LNCaP clone FGC (cell line): ENCODE results near the gene TMEM232.
"Not testable (repeated sequence)": the region's sequence is repeated elsewhere in the genome, so short reads cannot be mapped to it uniquely, and the experiment has no call there.

Experiments used
- DNase-seq: peaks from one replicate; pipeline ENCODE4 v3.0.0-alpha.2; 2011; ENCODE audit warnings: low read depth
- H3K4me3 ChIP-seq: 2 replicates; pipeline ENCODE4 v1.5.1; 2011; ENCODE audit warnings: mild to moderate bottlenecking, low read depth, low read length, control low read depth
- CTCF ChIP-seq: IDR thresholded peaks from 2 replicates; pipeline ENCODE4 v1.5.1; 2012; ENCODE audit warnings: mild to moderate bottlenecking; ENCODE audit not compliant: control insufficient read depth, insufficient read depth; ENCODE audit errors: extremely low read depth

Gene TMEM232

GRCh38 chr5:110686270-110686669 lies 40.2 kb downstream of the TMEM232 start:
- DNase-seq, result no peak
- TF ChIP-seq CTCF, result no peak
- H3K4me3 ChIP-seq, result no peak overlapping the region

- no peak for TF ChIP-seq CTCF
- DNase-seq, result no peak
- H3K4me3 ChIP-seq, result no peak overlapping the region
Measured at GRCh38 chr5:110681953-110682352, 44.5 kb downstream of the TMEM232 start.

GRCh38 chr5:110681109-110681508 lies 45.4 kb downstream of the TMEM232 start:
- DNase-seq, result no peak
- no peak overlapping the region for H3K4me3 ChIP-seq
- no peak for TF ChIP-seq CTCF

DNA sequence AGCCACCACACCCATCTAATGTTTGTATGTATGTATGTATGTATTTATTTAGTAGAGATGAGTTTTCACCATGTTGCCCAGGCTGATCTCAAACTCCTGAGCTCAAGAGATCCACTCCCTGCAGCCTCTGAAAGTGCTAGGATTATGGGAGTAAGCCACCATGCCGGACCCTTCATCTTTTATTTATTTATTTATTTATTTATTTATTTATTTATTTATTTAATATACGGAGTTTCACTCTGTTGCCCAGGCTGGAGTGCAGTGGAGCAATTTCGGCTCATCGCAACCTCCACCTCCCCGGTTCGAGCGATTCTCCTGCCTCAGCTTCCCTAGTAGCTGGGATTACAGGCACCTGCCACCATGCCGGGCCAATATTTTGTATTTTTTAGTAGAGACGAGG lies 49.9 kb downstream of the TMEM232 start:
- DNase-seq, H3K4me3 ChIP-seq: not testable (repeated sequence)

GRCh38 chr5:110665184-110665726 lies 61.2 kb downstream of the TMEM232 start:
- TF ChIP-seq CTCF, result no peak
- DNase-seq, result no peak

GRCh38 chr5:110663525-110663924 lies 62.9 kb downstream of the TMEM232 start:
- TF ChIP-seq CTCF, result no peak
- DNase-seq, result no peak
- H3K4me3 ChIP-seq, result no peak overlapping the region

More at GRCh38 chr5:110665184-110665726, 61.2 kb downstream of the TMEM232 start:
- no peak overlapping the region for H3K4me3 ChIP-seq

- DNase-seq, result no peak
- no peak overlapping the region for H3K4me3 ChIP-seq
- no peak for TF ChIP-seq CTCF
Measured at GRCh38 chr5:110658006-110658405, 68.5 kb downstream of the TMEM232 start.
